Adrenal gland (tissue), 5 donors: ENCODE results near the gene TPM4.
"Not testable (repeated sequence)": the region's sequence is repeated elsewhere in the genome, so short reads cannot be mapped to it uniquely, and the experiment has no call there.

Experiments
- POLR2A ChIP-seq, 2 donors: fragments of 450-650 bp; IDR thresholded peaks; one replicate each; pipeline ENCODE4 v1.6.1; 2017; ENCODE audit warnings: antibody characterized with exemption in 2 of 2, mild to moderate bottlenecking in 2 of 2, moderate library complexity in 1 of 2
- TF ChIP-seq, protein P1 (sequence below), 6 experiments: fragments of 450-650 bp in 4 of 6; fragments of 200-600 bp in 2 of 6; sonication (generic) in 1 of 6; IDR thresholded peaks; 1 replicate in 5 of 6; 2 replicates in 1 of 6; pipeline versions ENCODE4 v1.5.1 to v1.8.0; 2016 to 2021; ENCODE audit warnings: antibody characterized with exemption in 6 of 6, mild to moderate bottlenecking in 2 of 6, moderate library complexity in 1 of 6
- donor health status: DM: no; HTN: no; CAD: no.

DNA sequence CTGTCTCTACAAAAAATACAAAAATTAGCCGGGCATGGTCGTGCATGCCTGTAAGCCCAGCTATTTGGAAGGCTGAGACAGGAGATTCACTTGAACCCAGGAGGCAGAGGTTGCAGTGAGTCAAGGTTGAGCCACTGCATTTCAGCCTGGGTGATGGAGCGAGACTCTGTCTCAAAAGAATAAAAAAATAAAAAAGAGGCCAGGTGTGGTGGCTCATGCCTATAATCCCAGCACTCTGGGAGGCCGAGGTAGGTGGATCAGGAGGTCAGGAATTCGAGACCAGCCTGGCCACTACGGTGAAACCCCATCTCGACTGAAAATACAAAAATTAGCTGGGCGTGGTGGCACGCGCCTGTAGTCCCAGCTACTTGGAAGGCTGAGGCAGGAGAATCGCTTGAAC lies 11.1 kb downstream of the TPM4 start:
- TF ChIP-seq, protein P1, sequence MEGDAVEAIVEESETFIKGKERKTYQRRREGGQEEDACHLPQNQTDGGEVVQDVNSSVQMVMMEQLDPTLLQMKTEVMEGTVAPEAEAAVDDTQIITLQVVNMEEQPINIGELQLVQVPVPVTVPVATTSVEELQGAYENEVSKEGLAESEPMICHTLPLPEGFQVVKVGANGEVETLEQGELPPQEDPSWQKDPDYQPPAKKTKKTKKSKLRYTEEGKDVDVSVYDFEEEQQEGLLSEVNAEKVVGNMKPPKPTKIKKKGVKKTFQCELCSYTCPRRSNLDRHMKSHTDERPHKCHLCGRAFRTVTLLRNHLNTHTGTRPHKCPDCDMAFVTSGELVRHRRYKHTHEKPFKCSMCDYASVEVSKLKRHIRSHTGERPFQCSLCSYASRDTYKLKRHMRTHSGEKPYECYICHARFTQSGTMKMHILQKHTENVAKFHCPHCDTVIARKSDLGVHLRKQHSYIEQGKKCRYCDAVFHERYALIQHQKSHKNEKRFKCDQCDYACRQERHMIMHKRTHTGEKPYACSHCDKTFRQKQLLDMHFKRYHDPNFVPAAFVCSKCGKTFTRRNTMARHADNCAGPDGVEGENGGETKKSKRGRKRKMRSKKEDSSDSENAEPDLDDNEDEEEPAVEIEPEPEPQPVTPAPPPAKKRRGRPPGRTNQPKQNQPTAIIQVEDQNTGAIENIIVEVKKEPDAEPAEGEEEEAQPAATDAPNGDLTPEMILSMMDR (IDR thresholded peaks at IDR 0.05) = not testable (repeated sequence)
- peak in 1 of 2 donors; percentile 18 for TF ChIP-seq POLR2A (IDR thresholded peaks at IDR 0.05)
